HG03442 (cell line): ENCODE data around the gene NDUFA3.
"Not testable (repeated sequence)": the region's sequence is repeated elsewhere in the genome, so short reads cannot be mapped to it uniquely, and the experiment has no call there.

Experiments
- ATAC-seq: cut with Tn5 transposase; IDR thresholded peaks from one replicate; pipeline ENCODE4 v1.9.1; 2021; ENCODE audit warnings: mild to moderate bottlenecking, moderate library complexity; ENCODE audit not compliant: unreplicated experiment

The NDUFA3 gene

DNA sequence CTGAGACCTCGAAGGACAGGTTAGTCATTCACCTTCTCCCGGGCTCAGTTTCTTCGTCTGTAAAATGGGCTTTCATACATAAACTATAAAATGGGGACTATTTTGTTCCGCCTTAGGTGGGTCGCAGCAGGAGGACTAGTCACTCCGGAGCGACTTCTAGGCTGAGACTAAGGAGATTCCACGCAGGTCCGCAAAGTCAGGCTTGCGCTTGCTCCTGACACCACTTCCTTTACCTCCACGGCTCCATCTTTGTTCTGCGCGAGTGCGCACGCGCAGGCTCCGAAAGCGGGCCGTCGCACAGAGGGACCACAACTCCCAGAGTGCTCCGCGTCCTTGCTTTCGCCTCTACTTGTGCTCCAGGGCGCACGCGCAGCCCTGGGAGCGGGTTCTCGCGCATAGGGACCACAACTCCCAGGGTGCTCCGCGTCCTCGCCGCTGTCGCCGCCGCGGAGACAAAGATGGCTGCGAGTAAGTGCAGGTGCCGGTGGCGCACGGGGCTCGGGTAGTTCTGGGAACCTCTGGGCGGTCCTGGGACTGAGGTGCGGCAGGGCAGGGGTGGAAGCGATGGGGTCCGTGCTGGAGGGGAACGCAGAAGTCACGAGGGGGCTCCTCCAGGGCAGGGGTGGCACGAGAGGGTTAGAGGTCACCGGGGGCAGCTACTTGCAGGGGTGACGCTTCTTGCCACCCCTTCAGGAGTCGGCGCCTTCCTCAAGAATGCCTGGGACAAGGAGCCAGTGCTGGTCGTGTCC, at the start of gene NDUFA3:
TSS of gene NDUFA3 (plus strand) at position 435 of the 749 bp plus-strand sequence. CDS start at position 459, 24 bp downstream.
- ATAC-seq = peak; percentile 95

- ATAC-seq = no peak
Observed at GRCh38 chr19:54062643-54063042, 40.0 kb upstream of the NDUFA3 start.

DNA sequence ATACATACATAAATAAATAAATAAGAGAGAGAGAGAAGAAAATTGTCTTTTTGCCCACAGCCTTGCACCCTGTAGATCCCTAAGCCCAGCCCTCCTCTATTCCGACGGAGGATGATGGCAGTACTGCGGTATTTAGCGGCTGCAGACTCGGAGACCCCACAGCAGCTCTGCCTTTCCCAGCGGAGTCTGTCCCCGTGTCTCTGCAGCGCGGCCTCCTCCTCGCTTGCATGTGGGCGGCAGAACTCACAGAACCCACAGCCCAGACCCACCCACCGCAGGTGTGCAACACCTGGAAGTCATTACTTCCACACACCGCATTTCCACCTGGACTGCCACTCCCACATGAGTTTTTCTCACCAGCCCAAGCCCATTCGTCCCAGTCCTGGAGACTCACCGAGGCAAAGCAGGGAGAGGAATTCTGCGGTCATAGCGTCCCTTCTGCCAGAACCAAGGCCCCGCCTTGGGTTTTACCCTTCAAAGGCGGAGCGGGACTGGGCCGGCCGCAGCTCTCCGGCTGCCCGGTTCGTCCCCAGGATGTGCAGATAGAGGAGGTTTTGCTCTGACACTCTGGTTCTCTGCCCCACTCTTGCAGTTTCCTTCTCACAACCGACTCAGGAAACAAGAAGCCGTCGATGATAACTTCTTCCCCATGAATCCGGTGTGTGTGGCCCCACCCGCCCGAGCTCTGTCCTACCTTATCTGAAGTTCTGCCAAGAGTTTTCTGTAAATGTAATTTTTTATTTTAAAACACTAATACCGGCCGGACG, 39.1 kb upstream of the NDUFA3 start, which contains the start of gene VSTM1:
TSS of gene VSTM1 (minus strand) at position 548 of the 767 bp plus-strand sequence. CDS start at position 428, 120 bp downstream.
- no peak for ATAC-seq

GRCh38 chr19:54069470-54069869, 33.2 kb upstream of the NDUFA3 start:
- no peak for ATAC-seq

GRCh38 chr19:54073829-54074228, 28.8 kb upstream of the NDUFA3 start:
- ATAC-seq = no peak

GRCh38 chr19:54074851-54075250, 27.8 kb upstream of the NDUFA3 start:
- no peak for ATAC-seq

GRCh38 chr19:54077334-54077733, 25.3 kb upstream of the NDUFA3 start:
- ATAC-seq = no peak

- no peak for ATAC-seq
Observed at GRCh38 chr19:54081032-54081431, 21.6 kb upstream of the NDUFA3 start, which contains the start of gene TARM1. TSS of gene TARM1 (minus strand) at chr19:54081365. CDS start at chr19:54081340, 25 bp downstream.

DNA sequence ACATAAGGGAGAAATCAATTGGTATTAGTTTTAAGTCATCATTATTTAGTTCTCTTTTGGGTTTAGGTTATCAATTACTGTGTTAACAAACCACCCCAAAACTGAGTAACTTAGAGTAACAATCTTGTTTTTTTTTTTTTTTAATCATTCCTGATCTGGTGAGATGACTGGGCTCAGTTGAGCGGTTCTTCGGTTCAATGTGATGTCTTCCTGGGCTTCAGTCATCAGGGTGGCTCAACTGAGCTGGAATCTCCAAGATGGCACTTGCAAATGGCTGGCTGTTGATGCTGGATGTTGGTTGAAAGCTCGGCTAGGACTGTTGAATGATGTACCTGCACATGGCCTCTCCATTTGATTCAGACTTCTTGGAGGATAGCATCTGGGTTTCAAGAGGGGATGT, 18.2 kb upstream of the NDUFA3 start:
- no peak for ATAC-seq

DNA sequence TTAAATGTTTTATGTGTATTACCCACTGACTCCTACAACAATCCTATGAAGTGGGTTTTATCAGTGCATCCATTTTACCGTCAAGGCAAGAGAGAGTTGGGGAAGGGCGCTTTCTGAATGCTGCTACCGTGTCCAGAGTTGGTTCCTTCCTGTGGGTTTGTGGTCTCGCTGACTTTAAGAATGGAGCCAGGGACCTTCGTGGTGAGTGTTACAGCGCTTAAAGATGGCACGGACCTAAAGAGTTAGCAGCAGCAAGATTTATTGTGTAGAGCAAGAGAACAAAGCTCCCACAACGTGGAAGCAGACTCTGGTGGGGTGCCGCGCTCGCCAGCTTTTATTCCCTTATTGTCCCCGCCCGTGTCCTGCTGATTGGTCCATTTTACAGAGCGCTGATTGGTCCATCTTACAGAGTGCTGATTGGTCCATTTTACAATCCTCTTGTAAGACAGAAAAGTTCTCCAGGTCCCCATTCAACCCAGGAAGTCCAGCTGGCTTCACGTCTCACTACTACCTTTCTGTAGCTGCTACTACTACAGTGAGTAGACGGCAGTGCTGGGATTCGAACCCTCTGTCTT, 8.1 kb upstream of the NDUFA3 start:
- no peak for ATAC-seq

DNA sequence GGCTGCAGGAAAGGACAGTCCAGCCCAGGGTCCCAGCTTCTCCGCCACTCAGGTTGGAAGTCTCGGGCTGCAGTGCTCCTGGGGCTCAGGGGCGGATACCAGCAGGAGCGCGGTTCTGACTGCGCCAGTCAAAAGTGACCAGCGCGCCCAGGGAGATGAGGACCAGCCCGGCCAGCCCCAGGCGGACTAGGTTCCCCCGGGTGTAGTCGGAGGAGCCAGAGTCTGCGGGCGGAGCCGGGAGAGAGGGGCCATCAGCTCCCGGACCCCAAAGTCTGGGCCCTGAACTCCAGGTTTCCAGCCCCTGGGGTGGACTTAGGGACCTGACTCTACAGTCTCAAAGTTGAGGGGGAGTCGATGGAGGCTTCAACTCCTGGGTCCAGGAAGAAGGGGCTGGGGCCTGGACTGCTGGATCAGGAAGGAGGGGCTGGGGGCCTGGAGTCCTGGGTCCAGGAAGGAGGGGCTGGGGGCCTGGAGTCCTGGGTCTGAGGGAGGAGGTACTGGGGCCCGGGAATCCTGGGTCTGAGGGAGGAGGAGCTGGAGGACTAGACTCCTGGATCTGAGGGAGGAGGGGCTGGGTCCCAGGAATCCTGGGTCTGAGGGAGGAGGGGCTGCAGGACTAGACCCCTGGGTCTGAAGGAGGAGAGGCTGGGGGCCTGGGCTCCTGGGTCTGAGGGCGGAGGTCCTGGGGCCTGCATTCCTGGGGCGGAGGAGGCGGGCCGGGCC, 7.4 kb upstream of the NDUFA3 start:
- no peak for ATAC-seq

GRCh38 chr19:54095859-54096616, 6.6 kb upstream of the NDUFA3 start:
- ATAC-seq = not testable (repeated sequence)

DNA sequence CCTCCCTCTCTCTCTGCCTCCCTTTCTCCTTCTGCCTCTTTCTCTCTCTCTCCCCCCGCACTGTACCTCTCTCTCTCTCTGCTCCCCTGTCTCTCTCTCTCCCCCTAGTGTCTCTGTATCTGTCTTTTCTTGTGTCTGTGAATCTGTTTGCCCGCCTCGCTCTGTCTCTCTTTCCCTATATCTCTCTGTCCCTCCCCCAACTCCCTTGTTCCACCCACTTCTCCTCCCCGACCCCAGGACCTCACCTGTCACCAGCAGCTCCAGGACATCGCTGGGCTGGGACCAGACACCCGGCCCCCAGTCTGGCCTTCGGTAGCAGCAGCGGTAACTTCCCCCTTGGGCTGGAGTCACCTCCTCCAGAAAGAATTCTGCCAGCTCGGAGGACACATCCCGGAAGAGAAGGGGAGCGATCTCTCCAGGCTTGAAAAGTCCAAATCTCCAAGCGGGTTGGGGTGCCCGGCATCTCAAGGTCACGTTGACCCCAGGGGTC, 6.0 kb upstream of the NDUFA3 start:
- ATAC-seq = no peak

DNA sequence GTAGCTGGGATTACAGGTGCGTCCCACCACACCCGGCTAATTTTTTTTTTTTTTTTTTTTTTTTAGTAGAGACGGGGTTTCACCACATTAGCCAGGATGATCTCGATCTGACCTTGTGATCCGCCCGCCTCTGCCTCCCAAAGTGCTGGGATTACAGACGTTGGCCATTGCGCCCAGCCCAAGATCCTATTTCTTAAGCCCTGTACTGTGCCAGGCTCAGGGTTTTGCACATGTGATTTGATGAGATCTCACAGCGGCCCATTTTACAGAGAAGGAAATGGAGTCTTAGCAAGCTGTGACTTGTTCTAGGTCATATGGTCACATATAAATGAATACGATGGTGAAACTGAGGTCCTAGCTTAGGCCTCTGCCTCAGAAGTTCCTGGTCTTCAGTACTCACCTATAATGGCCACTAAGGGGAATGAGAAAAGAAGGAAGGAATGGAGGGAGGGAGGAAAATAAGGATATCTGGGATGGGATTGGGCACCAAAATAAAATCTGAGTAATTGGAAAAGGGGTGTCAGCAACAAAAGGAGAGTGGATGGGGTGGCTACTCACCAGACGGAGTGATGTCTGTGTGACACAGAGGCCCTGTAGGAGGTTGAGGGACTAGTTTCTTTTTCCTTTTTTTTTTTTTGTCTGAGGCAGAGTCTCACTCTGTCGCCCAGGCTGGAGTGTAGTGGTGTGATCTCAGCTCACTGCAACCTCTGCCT, 3.3 kb upstream of the NDUFA3 start:
- no peak for ATAC-seq

DNA sequence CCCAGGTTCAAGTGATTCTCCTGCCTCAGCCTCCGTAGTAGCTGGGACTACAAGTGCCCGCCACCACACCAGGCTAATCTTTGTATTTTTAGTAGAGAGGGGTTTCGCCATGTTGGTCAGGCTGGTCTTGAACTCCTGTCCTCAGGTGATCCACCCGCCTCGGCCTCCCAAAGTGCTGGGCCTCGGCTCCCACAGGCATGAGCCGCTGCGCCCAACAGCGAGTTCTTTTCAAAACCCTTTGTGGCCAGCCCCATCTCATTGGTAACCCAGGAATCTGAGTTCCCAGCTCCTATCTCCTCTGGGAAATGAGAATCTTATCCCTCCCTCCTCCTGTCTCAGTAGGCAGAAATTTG, 2.8 kb upstream of the NDUFA3 start:
- not testable (repeated sequence) for ATAC-seq

GRCh38 chr19:54100561-54100960, 2.1 kb upstream of the NDUFA3 start, which contains the start of gene OSCAR:
TSS of gene OSCAR (minus strand) at chr19:54100803. CDS start at chr19:54100792, 11 bp downstream.
- ATAC-seq = no peak

DNA sequence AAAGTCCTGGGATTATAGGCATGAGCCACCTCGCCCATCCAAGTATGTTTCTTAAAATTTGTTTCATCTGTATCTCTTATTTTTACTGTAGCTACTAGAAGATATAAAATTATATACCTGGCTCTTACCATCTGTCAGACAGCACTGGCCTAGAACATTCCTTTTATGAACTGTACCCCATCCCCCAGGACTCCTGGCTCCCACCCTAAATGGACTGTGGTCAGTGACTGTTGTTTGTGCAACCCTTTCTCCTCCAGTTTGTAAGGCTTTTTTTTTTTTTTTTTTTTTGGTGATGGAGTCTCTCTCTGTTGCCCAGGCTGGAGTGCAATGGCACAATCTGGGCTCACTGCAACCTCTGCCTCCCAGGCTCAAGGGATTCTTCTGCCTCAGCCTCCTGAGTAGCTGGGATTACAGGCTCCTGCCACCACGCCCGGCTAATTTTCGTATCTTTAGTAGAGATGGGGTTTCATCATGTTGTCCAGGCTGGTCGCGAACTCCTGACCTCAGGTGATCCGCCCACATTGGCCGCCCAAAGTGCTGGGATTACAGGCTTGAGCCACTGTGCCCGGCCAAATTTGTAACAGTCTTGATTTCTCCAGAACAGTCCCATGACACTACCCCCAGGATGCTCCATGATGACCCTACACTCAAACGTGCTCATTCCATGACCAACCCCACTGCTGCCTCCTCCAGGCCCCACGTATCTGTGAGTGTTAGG, 2.5 kb downstream of the NDUFA3 start:
- ATAC-seq = no peak

- ATAC-seq = no peak
Observed at GRCh38 chr19:54105796-54106195, 3.1 kb downstream of the NDUFA3 start.

DNA sequence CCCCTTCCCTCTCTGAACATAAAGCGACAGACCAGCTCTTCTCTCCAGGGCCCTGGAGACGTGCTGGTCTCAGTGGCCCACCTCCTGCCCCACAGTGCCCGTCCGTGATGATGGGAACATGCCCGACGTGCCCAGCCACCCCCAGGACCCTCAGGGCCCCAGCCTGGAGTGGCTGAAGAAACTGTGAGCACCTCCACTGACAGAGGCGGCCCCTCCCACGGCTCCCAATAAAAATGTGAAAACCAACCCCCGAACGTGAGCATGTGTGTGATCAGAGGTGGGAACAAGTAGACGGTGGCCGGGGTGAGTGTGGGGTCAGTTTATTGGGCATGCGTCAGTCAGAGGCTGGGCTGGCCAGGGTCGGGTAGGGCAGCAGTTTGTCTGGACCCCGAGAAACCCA, 4.1 kb downstream of the NDUFA3 start:
- ATAC-seq = no peak
